ENCODE measurements around the gene ANO7. TPM values are rescaled to one million over a fixed set of nuclear protein-coding genes. Genes with fewer than 3 reads are reported as not detected.

Gene ANO7
- total RNA-seq, 1 donor from 2014 or later: 0.52 TPM

GRCh38 chr2:241225983-241226382, 37.5 kb downstream of the ANO7 start:
- intact Hi-C loops (cut with micrococcal nuclease): no loop called here

GRCh38 chr2:241226723-241227572, 38.5 kb downstream of the ANO7 start:
- intact Hi-C loops (cut with micrococcal nuclease): no loop called here

DNA sequence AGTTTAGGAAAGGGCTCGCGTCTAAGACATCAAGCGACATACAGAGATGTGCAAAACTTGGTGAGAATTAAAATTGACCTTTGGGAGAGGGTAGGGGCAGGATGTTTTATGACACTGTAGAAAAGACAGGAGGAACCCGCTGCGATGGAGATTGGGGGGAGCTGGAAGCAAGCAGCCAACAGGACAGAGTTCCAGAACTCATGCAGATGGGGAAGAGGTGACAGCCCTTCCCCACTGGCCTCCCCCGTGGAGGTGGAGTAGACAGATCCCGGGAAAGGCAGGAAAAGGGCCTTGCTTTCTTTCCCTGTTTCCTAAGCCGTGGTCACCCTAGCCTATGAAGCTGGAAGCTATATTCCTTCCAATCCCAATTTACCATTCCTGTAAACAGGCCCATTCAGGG, 39.1 kb downstream of the ANO7 start:
- intact Hi-C loops (cut with micrococcal nuclease): no loop called here

- intact Hi-C loops (cut with micrococcal nuclease): no loop called here
These were observed 39.8 kb downstream of the ANO7 start for GRCh38 chr2:241228081-241228859.

DNA sequence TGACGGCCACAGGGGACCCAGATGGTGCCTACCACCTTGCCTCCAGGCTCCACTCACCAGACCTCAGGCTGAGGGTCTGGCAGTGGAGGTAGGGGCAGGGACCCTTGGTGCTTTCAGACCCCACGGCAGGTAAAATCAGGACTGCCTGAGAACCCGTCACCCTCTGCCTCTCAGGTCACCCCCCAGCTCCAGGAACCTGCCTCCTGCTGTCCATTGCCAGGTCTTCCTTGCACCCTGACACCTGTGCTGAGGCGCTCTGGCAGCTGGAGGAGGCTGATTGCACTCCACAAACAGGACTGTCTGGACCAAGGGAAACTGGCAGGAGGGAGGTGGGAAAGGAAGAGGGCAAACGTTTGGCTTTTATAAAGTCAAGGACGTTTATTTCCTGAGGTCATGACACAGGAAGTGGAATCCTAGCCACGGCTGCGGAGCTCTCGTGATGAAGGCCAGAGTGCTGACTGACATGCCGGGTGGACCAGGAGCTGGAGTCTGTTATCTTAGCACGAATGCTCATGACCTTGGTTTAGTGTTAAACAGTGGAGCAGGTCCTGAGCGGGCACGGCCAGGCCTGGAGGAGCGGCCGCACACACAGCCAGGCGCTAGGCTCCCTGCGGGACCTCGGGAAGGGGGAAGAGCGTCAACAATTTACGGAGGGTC, 40.5 kb downstream of the ANO7 start:
- intact Hi-C loops (cut with micrococcal nuclease): no loop called here

DNA sequence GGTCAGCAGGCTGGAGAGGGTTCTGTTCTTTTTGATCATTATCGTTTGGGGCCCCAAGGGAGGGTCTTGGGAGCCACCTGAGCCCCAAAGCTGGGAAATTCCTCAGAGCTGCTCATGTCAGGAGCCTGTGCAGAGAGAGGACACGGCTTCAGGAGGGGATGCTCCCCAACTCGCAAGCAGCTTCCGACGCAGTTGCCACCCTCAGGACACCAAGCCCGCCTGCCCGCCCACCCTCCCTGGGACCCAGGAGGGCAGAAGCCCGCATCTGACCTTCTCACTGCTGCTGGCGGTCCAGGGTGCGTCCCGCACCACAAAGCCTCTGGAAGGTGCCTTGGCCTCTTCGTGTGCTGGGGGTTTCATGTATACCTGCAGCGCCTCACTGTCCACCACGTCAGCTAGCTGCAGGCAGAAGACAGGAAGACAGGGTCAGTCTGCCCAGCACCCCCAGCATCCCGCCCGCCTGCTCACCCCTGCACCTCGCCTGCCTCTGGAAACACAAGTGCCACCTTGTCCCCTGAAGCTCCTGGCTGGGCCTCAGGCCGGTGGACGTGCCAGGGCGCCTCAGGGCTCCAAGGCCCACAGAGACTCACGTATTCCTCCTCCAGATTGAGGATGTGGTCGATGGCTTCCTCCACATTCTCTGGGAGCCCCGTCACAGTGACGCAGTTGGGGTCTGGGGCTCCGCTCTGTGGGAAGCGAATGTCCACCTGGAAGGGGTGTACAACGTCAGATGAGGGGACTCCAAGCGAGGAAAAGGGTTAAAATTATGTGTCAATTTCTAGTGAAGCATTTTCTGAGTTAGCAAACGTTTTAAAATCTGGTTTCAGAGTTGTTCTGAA, 41.3 kb downstream of the ANO7 start:
- intact Hi-C loops (cut with micrococcal nuclease): no loop called here

DNA sequence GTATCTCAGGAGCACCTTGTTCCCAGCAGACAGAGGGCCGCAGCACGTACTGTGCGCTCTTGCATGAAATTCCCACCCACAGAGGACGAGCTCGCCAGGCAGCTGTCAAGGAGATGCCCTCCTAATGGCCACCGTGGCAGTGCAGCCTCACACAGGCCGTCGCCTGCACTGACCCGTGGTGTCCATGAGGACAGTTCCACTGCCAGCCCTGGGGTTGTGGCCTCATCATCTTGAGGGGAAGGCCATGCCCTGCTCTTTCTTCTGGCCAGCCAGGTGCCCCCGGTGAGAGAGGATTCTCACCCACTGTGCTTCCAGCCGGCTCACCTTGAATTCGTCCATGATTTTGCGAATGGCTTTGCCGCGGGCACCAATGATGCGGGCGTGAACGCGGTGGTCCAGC, 42.0 kb downstream of the ANO7 start:
- intact Hi-C loops (cut with micrococcal nuclease): no loop called here

- intact Hi-C loops (cut with micrococcal nuclease): no loop called here
These were observed 44.5 kb downstream of the ANO7 start for GRCh38 chr2:241232736-241233575.

GRCh38 chr2:241234066-241234790, 45.8 kb downstream of the ANO7 start:
- intact Hi-C loops (cut with micrococcal nuclease): no loop called here

- intact Hi-C loops (cut with micrococcal nuclease): no loop called here
These were observed 46.7 kb downstream of the ANO7 start for GRCh38 chr2:241234962-241235740.

DNA sequence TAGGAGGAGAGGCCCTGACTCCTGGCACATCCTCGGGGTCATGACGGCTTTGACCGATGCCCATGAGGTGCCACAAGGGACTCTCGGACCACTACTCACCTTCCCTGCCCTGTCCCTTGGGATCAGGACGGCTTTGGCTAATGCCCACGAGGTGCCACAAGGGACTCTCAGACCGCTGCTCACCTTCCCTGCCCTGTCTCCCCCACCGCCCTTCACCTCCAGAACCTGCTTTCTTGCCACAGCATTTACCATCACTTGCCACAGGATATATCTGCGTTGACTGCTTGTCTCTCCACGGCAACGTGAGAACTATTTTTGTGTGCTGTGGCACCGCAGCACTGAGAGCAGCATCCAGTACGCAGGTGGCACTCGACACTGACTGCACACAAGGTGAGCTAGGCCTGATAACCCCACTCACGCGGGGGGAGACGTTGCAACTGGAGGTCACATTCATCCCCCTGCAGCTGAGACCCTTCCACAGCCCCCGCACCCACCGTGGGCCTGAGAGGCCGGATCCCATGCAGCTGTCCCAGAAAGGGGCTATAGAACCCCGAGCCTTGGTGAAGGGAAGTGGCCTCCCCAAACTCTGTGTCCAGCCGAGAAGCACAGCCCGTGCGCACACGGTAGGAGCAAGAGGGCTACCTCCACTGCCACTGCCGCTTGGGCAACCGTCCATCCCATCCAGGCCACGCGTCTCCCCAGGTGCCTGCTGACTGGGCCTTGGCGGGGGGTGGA, 47.5 kb downstream of the ANO7 start:
- intact Hi-C loops (cut with micrococcal nuclease): no loop called here

DNA sequence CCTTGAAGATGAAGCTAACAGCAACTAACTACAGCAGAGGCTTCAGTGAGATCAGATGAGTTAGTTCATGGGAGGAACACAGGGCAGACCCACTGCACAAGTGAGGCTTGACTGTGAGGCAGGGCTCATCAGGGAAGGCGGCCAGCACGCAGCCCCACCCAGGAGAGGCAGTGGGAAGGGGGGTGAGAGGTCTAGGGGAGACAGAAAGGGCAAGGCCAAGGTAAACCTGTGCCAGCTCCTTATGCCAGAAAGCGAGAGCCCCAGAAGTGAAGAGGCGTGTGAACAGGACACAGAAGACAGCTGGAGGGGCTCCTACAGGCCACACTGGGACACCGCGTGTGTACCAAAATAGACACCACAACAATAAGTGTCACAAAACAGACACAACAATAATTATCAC, 48.6 kb downstream of the ANO7 start:
- intact Hi-C loops (cut with micrococcal nuclease): no loop called here

GRCh38 chr2:241237949-241238371, 49.5 kb downstream of the ANO7 start:
- intact Hi-C loops (cut with micrococcal nuclease): no loop called here

- intact Hi-C loops (cut with micrococcal nuclease): no loop called here
These were observed 50.3 kb downstream of the ANO7 start for GRCh38 chr2:241238693-241239198.

DNA sequence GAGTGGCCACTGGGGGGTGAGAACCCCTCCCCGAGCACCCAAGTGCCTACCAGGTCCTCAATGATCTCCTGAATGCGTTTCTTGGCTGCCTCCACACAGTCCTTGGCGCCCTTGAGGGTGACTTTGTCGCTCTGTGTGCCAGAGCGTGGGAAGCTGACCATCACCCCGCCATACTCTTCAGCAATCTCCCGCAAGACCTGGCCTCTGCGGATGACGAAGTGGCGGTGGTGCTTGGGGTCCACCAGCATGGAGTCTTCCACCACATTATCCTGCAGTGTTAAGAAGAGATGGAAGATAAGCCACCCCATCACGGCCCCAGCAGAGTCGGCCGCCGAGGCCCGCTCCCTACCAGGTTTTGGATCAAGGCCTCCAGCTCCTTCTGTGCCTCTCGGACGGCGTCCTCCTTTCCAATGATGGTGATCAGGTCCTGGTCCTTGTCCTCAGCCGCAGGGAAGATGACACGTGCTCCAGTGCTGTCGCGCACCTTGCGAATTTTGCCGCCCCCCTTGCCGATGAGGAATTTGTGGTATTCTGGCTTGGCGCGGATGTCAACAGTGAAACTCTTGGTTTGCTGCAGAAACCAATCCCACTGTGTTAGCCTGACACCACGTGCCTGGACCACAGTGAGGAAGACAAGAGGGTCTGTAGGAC, 51.2 kb downstream of the ANO7 start:
- intact Hi-C loops (cut with micrococcal nuclease): no loop called here

GRCh38 chr2:241240320-241241004, 52.0 kb downstream of the ANO7 start:
- intact Hi-C loops (cut with micrococcal nuclease): no loop called here

DNA sequence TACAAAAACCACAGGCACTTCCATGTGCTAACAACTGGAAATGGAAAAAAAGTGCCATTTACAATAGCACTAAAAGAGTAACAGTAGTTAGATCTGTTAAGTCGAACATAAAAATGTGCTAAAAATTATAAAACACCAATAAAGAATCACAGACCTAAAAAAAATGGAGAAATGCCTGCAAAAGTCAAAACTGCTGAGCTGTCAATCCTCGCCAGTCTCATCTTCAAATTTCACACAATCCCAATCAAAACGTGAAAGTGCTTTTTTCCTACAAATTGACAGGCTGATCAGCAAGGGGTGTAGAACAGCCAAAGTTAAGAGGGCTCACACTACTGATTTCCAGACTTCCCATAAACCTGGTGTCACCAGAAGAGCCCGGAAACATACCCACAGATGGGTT, 53.2 kb downstream of the ANO7 start:
- intact Hi-C loops (cut with micrococcal nuclease): no loop called here
